ENCODE measurements around the gene GSN. TPM values are rescaled to one million over a fixed set of nuclear protein-coding genes. Genes with fewer than 3 reads are reported as not detected.

GSN gene
- polyA plus RNA-seq, 5 donors = 40.8 to 67.9 (median 49.2) TPM

GRCh38 chr9:121242219-121242958 lies 25.6 kb upstream of the GSN start:
- DNase-seq = no peak

- DNase-seq = no peak
These were observed 25.0 kb upstream of the GSN start for GRCh38 chr9:121242959-121243346.

GRCh38 chr9:121246821-121247561 lies 21.0 kb upstream of the GSN start:
- DNase-seq = no peak

GRCh38 chr9:121249563-121249962 lies 18.4 kb upstream of the GSN start:
- no peak for DNase-seq

- no peak for DNase-seq
These were observed 15.7 kb upstream of the GSN start for GRCh38 chr9:121252104-121252851.

GRCh38 chr9:121253162-121253561 lies 14.8 kb upstream of the GSN start:
- no peak for DNase-seq

- no peak for DNase-seq
These were observed 14.0 kb upstream of the GSN start for GRCh38 chr9:121253821-121254501.

- no peak for DNase-seq
These were observed 8.5 kb upstream of the GSN start for GRCh38 chr9:121259498-121259897.

- no peak for DNase-seq
These were observed 8.0 kb upstream of the GSN start for GRCh38 chr9:121259935-121260334.

GRCh38 chr9:121260457-121261106 lies 7.4 kb upstream of the GSN start:
- no peak for DNase-seq

GRCh38 chr9:121261107-121261460 lies 6.9 kb upstream of the GSN start:
- DNase-seq = peak in 1 of 2 donors; percentile 38

- no peak for DNase-seq
These were observed 6.2 kb upstream of the GSN start for GRCh38 chr9:121261755-121262154.

GRCh38 chr9:121262423-121262822 lies 5.5 kb upstream of the GSN start:
- DNase-seq = no peak

GRCh38 chr9:121262953-121263352 lies 5.0 kb upstream of the GSN start:
- no peak for DNase-seq

GRCh38 chr9:121266356-121266755 lies 1.6 kb upstream of the GSN start:
- no peak for DNase-seq

GRCh38 chr9:121266906-121267650 lies 884 bp upstream of the GSN start:
- no peak for DNase-seq

GRCh38 chr9:121268598-121268850 lies 562 bp downstream of the GSN start:
- no peak for DNase-seq

- DNase-seq = no peak
These were observed 1.1 kb downstream of the GSN start for GRCh38 chr9:121268851-121269641.

GRCh38 chr9:121269642-121270254 lies 1.8 kb downstream of the GSN start:
- DNase-seq = no peak
